Measurements from ENCODE around the gene DCDC1.
A peak's percentile ranks its signal among the peaks of the same experiment; 100 is the strongest.
"Not testable (repeated sequence)": the region's sequence is repeated elsewhere in the genome, so short reads cannot be mapped to it uniquely, and the experiment has no call there.

The DCDC1 gene

DNA sequence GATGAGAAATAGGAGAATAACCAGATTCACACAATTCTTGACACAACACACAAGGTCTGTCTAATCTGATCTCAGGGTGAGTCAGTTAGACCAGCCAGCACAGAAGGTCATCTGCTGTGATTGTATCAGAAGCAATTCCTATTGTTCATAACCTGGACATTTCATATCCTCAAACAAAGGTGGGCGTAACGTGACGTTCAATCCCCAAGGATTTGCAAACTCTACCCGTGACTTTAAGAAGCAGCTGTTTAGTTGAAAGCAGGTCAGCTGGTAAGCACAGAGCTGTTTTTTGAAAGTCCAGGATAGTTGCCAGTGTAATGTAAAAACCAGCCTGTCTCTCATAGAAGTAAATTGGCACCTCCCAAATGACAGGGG lies 385.1 kb downstream of the DCDC1 start:
- DNase-seq: no peak

DNA sequence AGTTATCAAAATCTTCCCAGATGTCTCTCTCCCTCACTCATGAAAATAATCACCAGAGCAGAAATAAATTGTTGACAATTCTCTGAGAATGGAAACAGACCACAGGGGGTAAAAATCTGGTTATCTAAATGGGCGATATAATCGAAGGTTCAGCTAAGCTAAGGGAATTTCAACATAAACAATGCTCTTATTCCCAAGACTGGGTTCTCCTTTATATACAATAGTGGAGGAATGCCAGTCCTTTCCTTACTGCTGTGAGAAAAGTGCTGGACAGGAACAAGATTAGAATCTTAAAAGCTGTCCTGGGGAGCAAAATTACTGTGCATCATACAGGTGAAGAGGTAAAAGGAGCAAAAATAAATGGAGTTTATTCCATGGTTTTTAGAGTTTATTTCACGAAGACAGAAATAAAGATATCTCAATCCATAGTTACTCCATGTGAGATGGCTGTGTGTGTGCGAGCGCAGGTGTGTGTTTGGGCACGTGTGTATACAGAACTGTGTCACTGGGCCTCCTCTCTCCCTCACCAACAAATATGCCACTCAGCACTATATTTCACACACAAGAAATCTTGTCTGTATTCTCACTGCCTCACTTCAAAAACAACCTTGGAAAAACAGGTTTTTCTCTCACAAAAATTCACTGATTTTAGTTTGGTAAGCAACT lies 385.6 kb downstream of the DCDC1 start:
- no peak for DNase-seq

DNA sequence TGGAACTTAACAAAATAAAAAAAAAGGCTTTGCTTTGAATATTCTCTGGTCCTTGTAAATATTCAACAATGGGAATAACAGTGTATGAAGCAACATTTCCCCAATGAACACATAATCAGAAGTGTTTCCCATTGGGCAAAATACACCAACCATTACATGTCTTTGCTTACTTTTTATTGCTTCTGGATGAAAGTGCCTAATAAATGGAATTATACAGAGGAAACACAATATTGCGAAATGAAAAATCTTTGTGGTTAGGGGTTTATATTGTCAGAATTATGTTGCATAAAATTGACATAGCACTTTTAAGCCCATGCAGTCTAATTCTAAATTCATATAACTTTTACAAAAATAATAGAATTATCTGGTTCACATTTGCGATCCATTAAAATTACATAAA lies 386.4 kb downstream of the DCDC1 start:
- no peak for DNase-seq

DNA sequence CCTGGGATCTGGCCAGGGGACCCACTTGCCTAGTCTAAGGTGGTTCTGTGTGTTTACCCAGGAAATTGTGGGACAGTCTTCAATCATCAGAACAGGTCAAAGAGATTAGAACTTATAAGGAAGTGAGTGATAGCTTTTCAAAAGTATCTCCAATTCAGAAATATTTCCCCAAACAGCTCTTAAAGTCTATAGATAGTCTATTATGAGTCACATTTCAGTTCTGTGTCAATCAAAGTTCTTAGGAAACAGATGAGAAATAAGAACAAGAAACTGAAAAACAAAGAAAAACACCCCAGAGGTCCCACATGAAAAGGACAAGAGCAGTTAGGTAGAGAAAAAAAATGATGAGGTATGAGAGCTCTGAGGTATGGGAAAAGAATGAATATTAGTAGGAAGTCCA lies 402.0 kb downstream of the DCDC1 start:
- no peak for DNase-seq

DNA sequence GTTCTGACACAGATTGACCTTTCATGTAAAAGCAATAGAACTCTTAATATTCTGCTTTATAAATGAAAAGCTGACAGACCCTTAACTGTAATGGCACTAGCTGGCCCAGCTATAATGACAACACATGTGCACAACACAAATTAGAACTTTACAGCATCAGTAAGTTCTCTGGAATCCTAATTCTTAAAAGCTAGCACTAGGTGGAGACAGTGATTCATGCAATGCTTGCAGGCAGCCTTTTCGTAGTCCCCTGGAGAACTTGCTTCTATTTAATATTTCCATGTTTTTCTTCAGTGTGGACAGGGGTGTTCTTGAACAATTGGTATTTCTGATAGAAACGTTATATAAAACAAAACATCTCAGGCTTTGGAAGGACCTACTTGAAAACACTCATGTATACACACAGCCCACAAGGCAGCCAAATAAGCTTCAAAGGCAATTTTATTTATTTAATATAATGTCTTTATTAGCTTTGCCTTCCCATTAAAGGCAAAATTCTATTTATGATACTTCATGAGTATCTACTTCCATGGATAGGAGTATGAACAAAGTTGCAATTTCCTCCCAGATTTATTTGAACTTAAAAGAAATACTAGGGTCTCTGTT lies 409.0 kb downstream of the DCDC1 start:
- peak in 1 of 2 donors; percentile 37 for DNase-seq

DNA sequence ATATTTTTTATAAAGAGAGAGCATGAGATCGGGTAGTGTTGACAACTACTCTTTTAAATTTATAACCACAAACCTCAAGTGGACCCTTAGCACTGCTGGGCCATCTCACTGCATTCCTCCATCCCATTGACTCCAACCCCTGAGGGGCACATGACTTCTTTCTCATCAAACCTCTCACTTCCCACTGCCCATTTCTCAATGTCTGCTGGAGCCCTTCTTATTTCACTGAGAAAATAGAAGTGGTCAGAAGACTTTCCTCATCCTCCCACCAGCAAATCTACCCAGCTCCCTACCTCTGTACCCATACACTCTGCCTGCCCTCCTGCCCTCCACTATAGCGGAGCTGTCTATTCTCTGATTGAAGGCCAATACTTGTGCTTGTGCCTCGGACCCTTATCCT lies 412.8 kb downstream of the DCDC1 start:
- no peak for DNase-seq

DNA sequence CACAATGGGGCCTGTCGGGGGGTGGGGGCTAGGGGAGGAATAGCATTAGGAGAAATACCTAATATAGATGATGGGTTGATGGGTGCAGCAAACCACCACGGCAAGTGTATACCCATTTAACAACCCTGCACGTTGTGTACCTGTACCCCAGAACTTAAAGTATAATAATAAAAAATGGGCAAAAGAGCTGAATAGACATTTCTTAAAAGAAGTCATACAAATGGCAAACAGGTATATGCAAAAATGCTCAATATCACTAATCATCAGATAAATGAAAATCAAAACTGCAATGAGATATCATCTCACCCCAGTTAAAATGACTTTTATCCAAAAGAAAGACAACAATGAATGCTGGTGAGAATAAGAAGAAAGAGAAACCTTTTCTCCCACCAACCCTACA lies 419.7 kb downstream of the DCDC1 start:
- DNase-seq: no peak

DNA sequence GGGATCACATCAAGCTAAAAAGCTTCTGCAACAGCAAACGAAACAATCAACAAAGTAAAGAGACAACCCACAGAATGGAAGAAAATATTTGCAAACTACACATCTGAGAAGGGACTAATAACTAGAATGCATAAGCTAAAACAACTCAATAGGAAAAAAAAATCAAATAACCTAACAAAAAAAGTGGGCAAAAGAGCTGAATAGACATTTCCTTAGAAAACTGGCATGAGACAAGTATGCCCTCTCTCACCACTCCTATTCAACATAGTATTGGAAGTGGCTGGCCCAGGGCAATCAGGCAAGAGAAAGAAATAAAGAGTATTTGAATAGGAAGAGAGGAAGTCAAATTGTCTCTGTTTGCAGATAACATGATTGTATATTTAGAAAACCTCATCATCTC lies 421.8 kb downstream of the DCDC1 start:
- DNase-seq: not testable (repeated sequence)

DNA sequence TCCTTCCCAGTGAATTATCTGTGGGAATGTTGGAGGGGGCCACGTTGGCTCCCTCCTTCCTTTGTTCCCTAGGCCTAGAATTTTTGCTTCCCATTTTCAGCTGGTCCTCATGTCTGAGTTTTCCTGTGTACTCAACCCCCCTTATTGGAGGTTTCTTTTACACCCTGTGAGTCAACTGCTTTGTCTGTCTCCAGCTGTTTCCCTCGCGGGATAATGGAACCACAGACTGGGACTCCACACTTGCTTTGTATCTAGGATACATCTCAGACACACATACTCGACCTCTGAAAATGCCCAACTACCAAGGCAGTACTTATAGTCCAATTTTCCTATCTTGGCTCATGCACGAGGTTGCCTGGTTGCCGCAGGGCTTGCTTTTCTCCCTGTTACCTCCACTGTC lies 430.7 kb downstream of the DCDC1 start:
- DNase-seq: no peak

DNA sequence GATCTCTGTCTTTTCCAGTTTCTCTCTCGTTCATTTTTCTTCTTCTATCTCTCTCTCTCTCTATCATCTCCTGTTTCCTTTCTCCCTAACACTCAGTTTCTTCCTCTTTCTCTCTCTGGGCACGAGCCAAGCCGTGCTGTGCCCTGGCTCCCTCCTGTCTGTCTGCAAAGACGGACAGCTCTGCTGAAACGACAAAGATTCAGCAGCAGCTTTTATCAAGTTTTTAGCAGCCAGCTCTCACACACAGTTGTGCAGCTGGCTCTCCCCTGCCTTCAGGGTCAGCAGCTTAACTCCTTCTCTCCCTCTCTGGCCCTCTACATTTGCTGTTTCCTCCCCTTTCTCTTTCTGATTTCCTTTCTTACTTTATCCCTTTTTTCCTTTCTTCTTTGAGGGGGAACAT lies 431.4 kb downstream of the DCDC1 start:
- no peak for DNase-seq

DNA sequence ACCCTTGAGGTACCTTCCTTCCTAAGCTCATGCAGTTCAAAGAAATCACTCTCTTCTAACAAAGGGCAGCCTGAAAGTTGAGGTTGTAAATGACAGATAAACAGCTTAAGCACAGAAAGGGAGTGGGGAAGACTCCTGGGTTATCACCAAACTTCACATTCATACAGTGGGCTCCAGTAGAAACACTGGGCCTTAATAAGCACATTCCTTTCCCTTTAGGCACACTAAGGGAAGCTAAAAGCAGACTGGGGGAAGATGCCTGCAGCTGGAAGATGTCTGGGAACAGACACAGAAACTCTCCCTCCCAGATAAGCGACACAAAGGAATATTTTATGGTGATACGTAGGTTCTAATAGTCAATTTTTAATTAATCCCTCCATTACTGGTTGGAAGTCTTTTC lies 433.0 kb downstream of the DCDC1 start:
- no peak for DNase-seq

DNA sequence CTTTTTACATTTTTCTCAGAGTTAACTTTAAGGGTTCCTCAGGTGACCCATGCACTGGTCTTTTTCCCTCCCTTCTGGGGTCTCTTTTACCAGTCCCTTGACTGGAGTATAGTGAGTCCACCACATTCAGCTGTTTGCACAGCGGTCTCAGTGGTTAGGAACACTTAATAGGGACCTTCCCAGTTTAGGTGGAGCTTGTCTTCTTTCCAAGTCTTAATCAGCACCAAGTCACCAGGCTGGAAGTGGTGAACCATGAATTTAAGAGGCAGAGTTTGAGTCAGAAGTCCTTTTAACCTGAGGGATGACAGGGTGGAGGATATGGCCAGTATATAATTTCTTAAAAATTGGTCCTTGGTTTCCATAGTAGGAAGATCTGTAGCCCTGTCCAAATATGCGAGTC lies 433.7 kb downstream of the DCDC1 start:
- no peak for DNase-seq

DNA sequence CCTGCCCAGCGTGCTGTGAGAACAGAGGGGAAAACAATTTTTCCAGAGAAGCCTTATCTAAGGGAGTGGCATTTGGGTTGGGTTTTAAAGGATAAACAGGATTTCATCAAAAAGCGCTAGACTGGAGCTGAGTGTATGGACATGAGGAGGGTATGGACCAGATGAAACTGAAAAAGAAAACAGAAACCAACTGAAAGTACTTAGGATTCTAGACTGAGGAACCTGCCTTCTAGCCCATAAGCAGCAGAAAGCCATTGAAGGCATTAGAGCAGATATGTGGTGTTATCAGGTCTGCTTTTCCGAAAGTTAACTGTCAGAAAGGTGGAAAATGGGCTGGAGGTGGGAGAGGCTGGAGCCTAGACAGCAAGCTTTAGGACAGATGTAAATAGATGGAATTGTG lies 443.4 kb downstream of the DCDC1 start:
- no peak for DNase-seq

DNA sequence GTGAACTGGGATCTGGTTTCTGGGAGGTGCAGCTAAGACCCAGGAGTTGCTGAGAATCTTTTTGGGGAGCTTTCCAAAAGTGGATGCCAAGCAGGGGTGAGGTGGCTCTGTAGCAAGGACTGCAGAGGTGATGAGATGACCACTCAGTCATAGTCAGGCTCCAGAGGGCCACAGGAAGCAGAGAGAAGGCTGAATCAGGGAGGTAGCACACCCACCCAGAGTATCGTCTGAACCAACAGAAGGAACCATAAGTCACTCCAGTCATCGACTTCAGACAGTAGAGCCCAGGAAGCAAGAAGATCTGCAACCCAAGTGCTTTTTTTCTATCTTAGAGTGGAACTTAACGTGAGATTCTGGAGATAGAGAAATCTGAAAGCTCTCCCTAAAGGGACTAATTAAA lies 447.7 kb downstream of the DCDC1 start:
- no peak for DNase-seq

DNA sequence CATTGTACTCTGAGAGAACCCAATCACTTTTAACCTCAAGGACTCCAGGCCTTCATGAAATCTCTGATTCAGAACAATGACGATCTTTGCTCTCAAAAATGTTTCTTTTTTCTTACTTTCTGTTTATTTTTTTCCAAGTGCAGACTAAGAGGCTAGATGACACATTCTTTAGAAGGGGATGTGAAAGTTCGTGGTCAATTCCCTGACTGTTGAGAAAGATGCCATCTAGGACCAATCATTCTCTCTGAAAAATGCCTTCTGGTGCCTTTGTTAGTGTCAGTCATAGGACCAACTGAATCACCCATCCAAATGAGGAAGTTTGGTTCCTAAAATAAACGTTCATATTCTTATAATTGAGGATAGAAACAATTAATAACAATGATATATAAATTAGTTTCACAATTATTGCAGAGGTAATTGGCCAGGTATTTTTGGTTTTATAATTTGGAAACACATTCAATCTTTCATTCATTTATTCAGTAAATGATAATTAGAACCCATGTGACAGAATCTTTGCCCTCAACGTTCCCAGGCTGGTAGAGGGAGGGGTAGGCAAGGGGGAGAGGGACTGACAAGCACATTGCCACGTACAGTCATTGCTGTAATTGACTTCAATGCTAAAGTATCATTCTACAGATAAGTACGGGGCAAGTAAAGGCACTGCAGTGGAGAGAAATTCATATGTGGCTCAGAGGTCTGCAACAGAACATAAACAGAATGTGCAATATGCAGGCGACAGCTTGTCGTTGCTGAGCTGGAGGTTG lies 450.0 kb downstream of the DCDC1 start:
- DNase-seq: no peak

DNA sequence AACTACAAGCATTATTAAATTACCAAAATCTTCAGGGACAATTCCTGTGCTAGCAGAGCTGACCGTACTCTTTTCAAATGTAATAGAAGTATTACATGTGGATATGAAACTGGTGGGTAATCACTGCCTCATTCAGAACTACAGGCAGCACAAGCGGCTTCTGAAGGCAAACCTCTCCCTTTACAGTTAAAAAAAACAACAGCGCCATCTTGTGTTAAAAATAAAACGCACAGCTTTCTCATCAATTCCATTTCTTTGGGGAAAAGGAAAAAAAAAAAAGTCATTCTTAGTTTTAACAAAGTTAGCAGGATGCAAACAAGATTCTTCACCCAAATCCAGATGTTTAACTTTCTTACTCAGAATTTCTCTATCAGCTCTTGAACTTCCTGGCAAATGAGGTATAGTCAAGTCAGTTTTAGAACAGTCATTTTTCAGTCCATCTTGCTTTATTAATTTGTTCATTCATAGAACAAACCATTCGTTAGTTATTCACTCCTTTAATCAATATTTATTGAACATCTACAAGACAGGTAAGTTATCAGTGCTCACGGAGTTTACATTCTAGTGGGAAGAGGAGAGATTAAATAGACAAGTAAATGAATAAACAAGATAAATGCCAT lies 451.6 kb downstream of the DCDC1 start:
- peak in 1 of 2 donors; percentile 76 for DNase-seq

DNA sequence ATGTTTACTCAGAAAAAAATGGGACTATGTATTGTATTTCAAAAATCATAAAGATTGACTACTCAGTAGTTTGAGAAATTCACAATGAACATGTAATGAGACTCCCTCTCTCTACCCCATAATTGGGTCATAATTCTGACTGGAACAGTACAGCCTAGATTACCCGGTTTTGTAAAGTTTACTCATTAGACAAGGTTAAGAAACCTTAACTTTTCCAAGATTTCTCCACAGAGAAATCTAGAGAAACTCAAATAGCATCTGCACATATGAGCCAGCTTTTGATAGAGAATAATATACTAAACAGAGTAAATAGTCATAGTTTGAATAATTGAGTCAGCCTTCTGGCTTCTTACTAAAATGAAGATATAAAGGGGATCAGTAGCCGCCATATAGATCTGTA lies 452.3 kb downstream of the DCDC1 start:
- DNase-seq: no peak

DNA sequence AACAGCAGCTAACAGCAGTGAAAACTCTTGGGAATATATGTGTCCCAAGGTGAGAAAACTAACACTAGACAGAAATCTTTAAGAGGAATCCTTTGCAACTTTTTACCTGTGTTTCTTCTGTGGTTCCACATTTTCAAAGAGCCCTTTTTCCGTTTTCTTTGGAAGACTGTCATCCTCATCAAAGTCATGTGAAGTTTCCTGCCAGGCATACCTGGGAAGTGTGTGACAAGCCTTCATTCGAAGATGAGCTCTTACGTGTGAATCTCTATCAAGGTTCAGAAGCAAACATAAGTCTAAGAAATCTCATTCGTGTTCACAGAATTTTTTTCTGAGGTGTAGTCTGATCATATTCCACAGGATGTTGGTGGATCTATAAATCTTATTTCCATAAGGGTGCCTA lies 452.8 kb downstream of the DCDC1 start:
- DNase-seq: no peak

DNA sequence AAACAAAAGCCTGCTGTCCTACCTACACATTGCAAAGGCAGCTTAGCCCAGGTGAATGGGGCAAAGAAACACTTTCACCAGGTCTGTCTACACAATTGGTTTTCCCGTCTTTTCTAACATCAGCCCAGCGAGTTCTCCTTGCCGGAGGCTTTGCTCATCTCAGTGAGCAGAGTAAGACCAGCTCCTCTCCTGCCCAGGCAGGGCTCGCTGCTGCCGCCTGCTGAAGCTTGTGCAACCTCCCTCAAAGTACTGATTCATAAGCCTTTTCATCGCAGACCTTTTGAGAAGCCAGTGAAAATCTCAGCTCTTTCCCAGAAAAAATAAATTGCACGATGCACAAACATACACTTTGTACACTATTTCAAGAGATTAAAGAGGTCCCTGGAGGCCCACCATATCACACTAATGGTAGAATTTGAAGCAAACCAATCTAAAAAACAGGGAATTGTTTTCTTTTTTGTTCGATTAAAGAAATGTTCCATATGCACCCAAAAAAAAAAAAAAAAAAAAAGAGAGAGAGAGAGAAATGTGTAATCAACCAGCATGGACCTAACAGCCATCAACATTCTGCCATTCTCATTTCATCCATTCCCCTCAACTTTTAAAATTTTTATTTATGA lies 455.3 kb downstream of the DCDC1 start:
- DNase-seq: peak; percentile 23 to 45

DNA sequence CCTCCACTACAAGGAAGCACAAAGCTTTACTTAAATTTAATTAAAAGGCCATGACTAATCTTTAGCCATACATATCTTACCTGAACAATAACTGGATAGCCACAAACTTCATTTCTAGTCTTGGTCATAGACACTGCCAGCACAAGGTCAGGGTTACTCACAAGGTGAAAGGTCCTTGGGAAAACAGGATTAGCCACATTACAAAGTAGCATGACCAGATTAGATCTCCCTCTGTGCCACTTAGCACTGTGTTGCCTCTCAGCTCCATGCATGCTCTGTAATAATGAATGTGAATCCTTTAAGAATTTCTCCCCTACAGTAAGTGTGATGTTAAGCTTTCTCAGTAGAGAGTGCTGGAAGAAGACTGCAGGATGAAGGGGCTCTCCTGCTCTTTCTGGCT lies 458.3 kb downstream of the DCDC1 start:
- no peak for DNase-seq

DNA sequence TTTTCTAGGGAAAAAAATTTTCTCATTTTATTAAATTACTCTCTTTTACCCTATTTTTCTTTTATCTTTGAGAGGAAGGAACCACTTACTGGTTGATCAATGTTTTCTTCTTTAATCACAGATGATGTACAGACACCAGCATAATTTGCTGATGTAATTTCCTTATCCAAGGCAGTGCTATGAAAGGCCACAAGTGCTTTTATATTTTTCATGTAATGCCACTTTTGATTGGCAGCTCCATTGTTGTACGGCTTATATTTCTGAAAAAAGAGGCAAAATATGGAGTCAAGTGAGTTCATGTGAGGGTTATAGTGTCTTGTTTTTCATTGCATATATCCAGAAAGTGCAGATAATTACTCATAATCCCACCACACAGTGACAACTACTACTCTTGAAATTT lies 460.7 kb downstream of the DCDC1 start:
- DNase-seq: no peak

DNA sequence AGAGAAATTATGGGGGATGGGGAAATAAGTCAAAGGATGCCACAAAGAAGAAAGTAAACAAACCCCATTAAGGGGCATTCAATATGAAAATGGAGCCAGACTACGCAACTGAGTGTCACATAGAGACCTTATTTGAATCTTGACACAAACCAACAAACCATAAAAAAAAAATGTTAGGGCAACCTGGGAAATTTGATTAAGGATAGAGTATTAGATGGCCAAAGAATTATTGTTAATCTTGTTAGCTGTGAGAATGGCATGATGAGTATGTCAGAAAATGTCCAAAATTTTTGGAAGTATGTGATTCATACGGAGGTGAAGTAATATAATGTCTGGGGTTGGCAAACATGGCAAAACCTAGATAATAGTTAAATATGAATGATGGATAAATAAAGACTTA lies 461.3 kb downstream of the DCDC1 start:
- no peak for DNase-seq

DNA sequence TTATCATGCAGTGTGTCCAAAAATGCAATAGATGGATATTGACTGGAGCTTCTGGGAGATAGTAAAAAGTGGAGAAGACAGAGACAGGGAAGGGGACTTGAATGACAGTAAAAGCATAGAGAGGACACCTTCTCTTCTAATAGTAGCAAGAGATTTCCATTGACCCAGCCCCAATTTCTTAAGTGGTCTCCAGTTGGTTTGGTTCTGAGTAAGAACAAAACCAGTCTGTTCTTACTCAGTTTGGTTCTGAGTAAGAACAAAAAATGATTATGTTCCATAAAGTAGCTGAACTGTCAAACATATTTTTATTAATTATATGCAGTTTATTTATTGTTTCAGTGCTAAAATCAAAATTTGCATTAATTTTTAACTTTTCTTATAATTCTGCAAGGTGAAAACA lies 466.6 kb downstream of the DCDC1 start:
- no peak for DNase-seq

DNA sequence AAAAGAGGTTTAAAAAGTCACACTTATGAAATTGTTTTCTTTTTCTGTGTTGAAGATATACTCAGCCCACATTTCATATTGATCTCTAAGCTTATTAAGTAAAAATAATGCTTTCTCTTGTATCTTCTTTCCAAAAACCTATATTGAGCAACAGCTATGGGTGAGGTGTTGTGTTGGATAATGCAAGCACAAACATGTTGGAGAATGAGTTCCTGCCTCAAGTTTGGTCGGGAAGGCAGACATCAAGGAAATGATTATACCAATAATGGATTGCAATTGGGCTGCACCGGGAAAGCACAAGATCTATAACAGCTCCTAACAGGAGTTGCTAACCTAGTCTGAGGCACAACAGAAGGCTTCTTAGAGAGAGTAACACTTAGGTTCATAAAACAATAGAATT lies 474.5 kb downstream of the DCDC1 start:
- no peak for DNase-seq
